Keratinocyte (primary cell): ENCODE data around the gene SUPT16H.

Experiments
- CTCF ChIP-seq, 3 experiments: IDR thresholded peaks in 1 of 3; conservative IDR thresholded peaks in 1 of 3; optimal IDR thresholded peaks in 1 of 3; 2 replicates in 2 of 3; 3 replicates in 1 of 3; pipeline versions ENCODE3 to v1.5.1; 2011; ENCODE audit warnings: low read length in 3 of 3, mild to moderate bottlenecking in 3 of 3, moderate library complexity in 2 of 3, control low read depth in 1 of 3, inconsistent platforms in 1 of 3; ENCODE audit not compliant: insufficient read depth in 2 of 3; ENCODE audit errors: extremely low read depth in 1 of 3
- EZH2 ChIP-seq: IDR thresholded peaks from one replicate; pipeline ENCODE4 v1.6.1; 2012; ENCODE audit warnings: inconsistent platforms, mild to moderate bottlenecking, low read length, moderate library complexity

GRCh38 chr14:21395450-21395849 is 11.6 kb upstream of the SUPT16H start:
- TF ChIP-seq CTCF (optimal IDR thresholded peaks at IDR 0.05 in 1 of 3, IDR thresholded peaks at IDR 0.05 in 1 of 3, conservative IDR thresholded peaks at IDR 0.05 in 1 of 3; ENCODE audit: extremely low read depth in 1 of 3, insufficient read depth in 2 of 3, low read length in 3 of 3): no peak
- TF ChIP-seq EZH2: no peak
